HG02884 (cell line): ENCODE results near the gene RTL10.

Source experiments
- ATAC-seq: cut with Tn5 transposase; IDR thresholded peaks from one replicate; pipeline ENCODE4 v1.9.1; 2021; ENCODE audit warnings: mild to moderate bottlenecking, moderate library complexity; ENCODE audit not compliant: unreplicated experiment

RTL10 gene

DNA sequence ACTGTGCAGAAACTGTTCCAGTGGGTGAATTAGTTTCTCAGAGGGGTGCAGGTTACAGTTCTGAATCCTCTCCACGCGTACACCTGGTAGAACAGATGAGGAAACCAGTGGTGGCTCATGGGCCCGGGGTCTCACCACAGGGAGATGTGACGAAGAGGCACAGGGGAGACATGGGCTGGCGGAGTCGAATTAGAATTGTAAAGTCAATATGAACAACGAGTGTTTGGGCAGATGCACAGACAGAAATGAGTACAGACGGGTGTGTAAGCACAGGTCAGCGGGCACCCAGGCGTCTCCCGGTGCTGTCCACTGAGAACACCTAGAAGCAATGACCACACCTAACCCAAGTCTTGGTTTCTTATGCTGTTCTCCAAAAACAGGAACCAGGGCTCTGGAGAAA, 41.8 kb downstream of the RTL10 start:
- no peak for ATAC-seq

DNA sequence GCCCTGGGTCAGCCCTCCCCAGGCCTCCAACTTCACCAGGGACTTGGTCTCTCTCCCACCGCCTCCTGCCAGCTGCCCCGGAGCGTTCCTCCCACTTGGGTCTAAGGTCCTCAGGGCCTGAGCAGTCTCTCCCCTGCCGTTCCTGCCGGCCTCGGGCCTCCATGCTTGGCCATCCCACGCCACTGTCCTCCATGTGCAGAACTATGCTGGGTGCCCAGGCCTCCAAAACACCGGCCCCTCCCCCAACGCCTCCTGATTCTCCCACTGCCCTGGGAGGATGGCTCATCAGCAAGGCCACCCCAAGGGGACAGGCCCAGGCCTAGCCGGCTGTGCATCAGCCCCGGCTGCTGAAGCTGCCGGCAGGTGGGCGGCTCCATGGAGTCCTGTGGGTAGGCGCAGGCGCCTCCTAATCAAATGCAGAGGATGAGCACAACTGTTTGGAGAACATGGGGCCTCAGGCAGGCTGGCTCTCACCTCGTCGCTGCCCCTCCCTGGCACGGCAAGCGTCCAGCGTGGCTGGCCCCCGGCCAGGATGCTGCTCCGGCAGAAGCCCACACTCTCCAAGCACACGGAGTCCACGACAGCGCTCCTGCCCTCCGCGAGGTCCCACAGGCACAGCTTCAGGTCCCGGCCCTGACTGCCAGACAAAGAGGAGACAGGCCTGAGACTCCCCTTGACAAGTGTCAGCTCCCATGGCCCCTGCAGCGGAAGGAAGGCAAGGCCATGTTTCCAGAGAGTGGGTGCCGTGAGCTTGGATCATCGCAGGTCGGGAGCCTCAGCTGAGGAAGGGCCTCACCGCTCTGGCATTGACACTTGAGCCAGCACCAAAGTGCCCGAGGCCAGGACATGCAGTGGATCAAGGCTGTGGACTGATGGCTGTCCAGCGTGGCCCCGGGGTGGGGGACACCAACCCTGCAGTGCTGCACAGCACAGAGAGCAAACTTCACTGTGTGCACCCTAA, 42.6 kb downstream of the RTL10 start:
- no peak for ATAC-seq

DNA sequence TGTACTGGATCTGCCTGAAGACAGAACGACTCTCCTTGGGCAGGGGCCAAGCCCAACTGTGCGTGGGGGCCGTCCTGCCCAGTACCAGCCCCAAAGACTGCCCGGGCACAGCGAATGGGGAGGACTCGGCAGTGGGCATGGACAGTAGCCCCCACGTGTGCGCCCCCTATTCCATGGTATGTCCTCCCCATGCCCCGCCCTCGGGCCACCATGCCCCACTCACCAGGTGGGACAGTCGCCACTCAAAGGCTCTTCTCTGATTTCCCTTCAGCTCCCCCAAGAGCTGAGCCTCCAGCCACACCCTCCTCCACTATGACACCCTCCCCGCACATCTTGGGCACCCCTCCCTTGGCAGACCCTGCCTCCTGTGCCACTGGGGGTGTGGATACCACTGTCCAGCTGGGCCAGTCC, 43.5 kb downstream of the RTL10 start:
- ATAC-seq: no peak

DNA sequence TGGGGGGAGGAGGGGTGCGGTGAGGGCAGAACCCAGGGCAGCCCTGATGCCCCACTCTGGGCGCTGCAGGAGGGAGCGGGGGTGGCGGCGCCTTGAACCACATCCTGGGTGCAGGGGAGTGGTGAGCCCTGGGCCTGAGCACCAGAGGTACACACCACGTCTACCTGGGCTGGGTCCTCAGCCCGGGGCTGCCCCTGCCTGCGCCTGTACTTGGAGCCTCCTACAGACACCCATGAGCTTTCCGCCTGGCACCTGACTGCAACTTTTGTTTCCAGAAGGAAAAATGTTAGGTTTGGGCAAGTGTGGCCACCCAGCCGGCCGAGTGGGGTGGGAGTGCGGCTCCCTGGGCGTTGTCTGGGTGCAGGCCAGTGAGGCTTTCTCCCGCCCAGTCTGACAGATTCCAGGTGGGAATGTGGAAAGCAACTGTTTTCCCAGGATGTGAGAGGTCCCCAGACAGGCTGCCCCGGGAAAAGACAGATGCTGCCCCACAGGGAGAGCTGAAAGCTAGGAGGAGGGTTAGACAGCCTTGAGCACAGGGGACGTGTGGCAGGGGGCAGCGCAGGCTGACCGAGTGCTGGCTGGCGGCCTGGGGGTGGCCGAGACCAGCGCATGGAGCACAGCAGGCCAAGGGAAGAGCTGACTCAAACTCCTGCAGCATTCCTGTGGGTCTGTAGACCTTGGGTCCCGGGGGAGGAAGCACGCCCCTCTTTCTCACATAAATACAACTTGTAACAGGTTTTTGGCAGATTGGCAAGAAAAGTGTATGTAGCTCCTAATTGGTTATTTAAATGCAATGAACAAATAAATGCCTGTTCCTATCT, 44.1 kb downstream of the RTL10 start:
- no peak for ATAC-seq

DNA sequence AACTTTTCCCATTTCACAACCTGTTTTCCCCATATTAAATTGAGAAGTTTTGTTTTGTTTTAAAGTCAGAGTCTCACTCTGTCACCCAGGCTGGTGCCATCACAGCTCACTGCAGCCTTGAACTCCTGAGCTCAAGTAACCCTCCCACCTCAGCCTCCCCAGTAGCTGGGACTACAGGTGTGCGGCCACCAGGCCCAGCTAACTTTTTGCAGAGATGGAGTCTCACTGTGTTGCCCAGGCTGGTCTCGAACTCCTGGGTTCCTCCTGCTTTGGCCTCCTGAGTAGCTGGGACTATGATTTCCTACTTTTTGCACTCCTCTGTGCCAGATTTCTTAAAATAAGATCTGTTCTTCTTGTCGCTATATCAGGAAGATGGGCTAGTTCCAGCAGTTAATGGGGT, 44.9 kb downstream of the RTL10 start:
- ATAC-seq: no peak

DNA sequence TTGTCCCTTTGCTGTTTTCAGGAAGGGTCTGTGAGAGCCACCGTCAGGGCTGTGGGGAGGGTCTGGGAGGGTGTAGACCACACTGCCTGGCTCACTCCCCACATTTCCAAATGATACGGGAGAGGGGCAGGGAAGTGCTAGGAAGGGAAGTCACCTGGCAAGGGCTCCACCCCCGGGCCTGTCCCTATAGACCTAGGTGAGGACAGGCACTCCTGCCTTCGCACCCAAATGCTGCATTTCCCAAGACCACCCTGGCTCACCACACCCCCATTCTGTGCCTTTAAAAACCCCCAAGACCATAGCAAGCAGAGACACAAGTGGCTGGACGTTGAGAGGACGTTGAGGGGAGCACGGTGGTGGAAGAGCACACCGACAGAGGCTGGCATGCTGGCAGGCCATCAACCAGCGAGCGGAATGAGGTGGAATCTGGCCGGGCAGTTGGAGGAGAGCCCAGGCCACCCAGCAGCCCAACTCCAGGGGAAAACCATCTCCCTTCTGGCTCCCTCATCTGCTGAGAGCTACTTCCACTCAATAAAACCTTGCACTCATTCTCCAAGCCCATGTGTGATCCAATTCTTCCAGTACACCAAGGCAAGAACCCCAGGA, 45.7 kb downstream of the RTL10 start:
- no peak for ATAC-seq

DNA sequence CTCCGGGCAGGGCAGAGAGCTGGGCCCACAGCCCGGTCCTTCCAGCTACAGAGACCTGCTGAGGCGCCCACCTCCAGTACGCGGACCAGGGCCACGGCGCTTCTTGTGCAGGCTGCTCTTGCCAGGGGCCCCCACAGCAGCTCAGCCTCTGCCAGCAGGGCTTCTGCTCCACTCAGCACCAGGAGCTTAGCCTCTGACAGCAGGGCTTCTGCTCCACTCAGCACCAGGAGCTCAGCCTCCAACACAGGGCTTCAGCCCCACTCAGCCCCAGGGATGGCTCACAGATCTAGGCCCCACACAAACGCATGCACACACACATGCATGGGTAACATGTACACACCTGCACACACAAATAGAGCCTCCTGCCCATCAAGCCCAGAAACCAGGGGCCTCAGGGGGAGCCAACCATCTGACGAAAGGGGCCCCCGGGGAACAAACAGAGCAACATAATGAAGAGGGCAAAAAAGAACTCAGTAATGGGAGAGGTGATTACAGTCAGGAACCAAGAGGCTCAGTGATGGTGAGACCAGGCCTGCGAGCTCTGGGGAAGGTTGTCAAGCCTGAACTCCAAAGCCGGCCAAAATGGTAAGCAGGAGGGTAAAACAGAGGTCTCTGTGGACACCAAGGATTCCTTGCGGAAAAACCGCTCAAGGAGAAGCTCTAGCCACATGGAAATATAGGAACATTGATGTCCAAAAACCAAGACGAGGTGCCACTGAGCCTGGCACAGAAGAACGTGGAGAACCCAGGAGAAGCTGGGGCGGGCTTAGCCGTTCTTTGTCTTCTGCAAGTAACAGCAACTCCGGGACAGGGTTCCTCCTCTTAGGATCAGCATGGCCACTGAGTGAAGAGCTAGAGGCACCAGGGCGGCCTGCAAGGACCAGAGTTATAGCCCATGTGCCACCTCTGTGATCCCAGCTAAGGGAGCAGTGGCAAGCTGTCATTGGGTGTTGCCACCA, 46.5 kb downstream of the RTL10 start:
- ATAC-seq: no peak

DNA sequence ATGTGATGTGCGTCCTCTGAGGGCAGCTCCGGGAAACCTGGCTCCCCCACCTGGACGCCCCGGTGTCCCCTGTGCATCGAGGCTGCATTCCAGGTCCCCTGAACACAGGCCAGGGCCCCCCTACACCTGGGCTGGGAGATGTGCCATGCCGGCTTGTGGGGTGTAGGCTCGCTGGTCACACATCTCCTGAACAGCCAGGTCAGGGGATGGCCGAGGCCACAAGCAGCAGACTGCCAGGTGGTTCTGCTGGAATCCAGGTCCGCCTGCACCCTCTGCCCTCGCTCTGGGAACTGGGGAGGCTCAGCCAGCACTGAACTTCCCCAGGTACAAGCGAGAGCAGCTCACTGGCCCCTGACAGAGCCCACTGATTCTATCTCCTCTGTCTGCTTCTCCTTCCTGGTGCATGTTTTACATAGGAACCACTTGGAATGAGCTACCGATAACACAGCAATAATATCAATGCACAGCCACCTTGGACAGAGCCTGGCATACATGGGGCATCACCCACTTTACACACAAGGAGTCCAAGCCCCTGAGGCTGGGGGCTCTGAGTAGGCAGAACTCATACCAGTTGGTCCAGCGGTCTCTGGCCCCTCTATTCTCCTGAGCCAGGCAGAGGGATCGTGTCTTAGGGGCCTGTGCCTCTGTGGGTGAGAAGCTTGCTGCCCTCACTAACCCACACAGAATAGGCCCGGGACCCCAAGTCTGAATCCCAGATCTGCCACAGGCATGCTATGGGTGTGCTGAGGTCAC, 47.3 kb downstream of the RTL10 start:
- no peak for ATAC-seq

DNA sequence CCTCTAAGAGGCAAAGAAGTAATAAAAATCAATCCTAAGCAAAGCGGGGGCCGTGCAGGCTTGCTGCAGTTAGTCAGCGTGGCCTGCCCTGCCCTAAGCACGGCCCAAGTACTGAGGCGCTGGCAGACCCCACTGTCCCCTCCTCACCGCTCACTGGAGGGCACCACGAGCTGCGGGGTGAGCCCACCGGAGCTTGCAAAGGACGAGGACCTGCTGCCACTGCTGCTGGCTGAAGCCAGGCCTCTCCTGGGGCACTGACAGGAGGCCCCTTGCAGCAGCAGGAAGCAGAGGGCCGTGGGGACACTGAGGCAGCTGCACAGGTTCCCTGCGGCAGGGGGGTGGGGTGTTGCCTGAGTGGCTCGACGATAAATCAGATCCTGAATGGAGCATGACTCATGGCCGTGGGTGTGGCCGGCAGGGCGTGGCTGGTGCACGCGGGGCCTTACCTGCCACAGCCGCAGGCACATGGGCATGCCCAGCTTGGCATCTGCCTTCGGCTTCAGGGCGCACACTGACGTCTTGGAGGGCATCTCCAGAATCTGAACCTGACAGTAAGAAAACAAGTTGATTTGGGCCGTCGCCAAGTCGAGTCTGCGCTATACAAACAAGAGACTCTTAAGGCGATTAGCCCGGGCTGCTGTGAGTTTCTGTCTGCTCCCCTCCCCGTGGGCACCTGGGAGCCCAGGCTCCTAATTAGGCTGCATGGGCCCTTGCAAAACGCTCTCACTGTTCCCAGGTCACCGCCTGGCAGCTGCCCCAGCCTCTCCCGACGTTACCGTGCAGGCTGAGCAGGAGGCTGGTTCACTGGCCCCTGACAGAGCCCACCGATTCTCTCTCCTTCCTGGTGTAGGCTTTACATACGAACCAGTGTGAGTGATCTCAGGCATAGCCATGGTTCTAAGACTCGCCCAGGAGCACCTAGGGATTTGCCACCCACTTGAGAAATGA, 48.2 kb downstream of the RTL10 start:
- no peak for ATAC-seq

DNA sequence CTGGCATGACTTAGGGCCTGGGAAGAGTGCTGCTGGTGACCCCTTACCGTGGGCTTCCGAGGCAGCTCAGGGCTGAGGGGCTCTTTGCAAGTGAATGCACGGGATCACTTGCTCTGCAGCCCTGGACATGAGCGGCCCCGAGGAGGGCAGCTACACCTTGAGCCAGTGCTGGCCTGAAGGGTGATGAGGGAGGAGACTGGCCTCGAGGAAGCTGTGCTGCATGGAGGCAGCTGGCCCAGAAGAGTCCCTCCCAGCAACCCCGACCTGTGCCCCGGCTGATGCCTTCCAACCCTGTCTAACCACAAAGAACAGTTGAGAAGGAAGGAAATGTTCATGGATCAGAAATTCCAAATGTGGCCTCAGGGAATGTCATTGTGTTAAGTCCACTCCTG, 48.9 kb downstream of the RTL10 start:
- ATAC-seq: no peak
